ENCODE data around the gene LDLRAD2. TPM values are rescaled to one million over a fixed set of nuclear protein-coding genes. Genes with fewer than 3 reads are reported as not detected.
"Not testable (repeated sequence)": the region's sequence is repeated elsewhere in the genome, so short reads cannot be mapped to it uniquely, and the experiment has no call there.

Gene LDLRAD2
- under 1 TPM in 2 of 3 donors, not detected in 1; 0.12 to 0.29 TPM for polyA plus RNA-seq

- DNase-seq: no peak
- Mint-ChIP-seq H3K27ac (no peak within 1 kb of the TSS), H3K4me3 (peak within 1 kb of the TSS in 2 of 5 donors; percentile 26 to 40)
Measured at GRCh38 chr1:21811875-21812305, at the start of gene LDLRAD2. TSS of gene LDLRAD2 (plus strand) at chr1:21812265. CDS start at chr1:21812452, 187 bp downstream.

GRCh38 chr1:21763236-21763635 lies 48.8 kb upstream of the LDLRAD2 start:
- no peak overlapping the region for H3K4me3 Mint-ChIP-seq
- H3K4me1 Mint-ChIP-seq: peaks cover 55 to 77% of the 10 kb centered on the region in 2 donors
- no peaks in the 10 kb centered on the region for H3K36me3 Mint-ChIP-seq
- H3K9me3 Mint-ChIP-seq: no peaks in the 10 kb centered on the region
- peak overlapping the region in 2 of 6 donors; percentile 56 to 80 for H3K27ac Mint-ChIP-seq
- H3K27me3 Mint-ChIP-seq (ENCODE audit: low read depth in 3 of 3): no peaks in the 10 kb centered on the region
- no peak for DNase-seq

More at GRCh38 chr1:21811875-21812305, at the start of gene LDLRAD2:
- no peaks in the 10 kb centered on the region for H3K36me3 Mint-ChIP-seq
- H3K27me3 Mint-ChIP-seq (ENCODE audit: low read depth in 3 of 3): peaks cover 3 to 8% (median 5%) of the 10 kb centered on the region in 3 donors
- H3K4me1 Mint-ChIP-seq: peaks cover 12 to 15% of the 10 kb centered on the region in 2 donors
- H3K9me3 Mint-ChIP-seq: peaks cover 0 to 1% (median 0%) of the 10 kb centered on the region in 6 donors

GRCh38 chr1:21763694-21764419 lies 48.2 kb upstream of the LDLRAD2 start:
- H3K4me3 Mint-ChIP-seq: peak overlapping the region in 1 of 5 donors; percentile 5
- DNase-seq: no peak
- peak overlapping the region in 2 of 6 donors; percentile 8 to 34 for H3K27ac Mint-ChIP-seq
- H3K4me1 Mint-ChIP-seq: peaks cover 60 to 79% of the 10 kb centered on the region in 2 donors
- no peaks in the 10 kb centered on the region for H3K36me3 Mint-ChIP-seq
- no peaks in the 10 kb centered on the region for H3K9me3 Mint-ChIP-seq
- no peaks in the 10 kb centered on the region for H3K27me3 Mint-ChIP-seq (ENCODE audit: low read depth in 3 of 3)

- no peaks in the 10 kb centered on the region for H3K27me3 Mint-ChIP-seq (ENCODE audit: low read depth in 3 of 3)
- peaks cover 57 to 77% of the 10 kb centered on the region in 2 donors for H3K4me1 Mint-ChIP-seq
Measured at GRCh38 chr1:21764615-21765423, 47.2 kb upstream of the LDLRAD2 start.

GRCh38 chr1:21766210-21766609 lies 45.9 kb upstream of the LDLRAD2 start:
- Mint-ChIP-seq H3K4me1 (peaks cover 56 to 79% of the 10 kb centered on the region in 2 donors), H3K27me3 (ENCODE audit: low read depth in 3 of 3) (no peaks in the 10 kb centered on the region), H3K9me3 (no peaks in the 10 kb centered on the region), H3K4me3 (no peak overlapping the region), H3K27ac (peak overlapping the region in 2 of 6 donors; percentile 67 to 68), H3K36me3 (no peaks in the 10 kb centered on the region)
- no peak for DNase-seq

More at GRCh38 chr1:21764615-21765423, 47.2 kb upstream of the LDLRAD2 start:
- Mint-ChIP-seq H3K4me3 (no peak overlapping the region), H3K27ac (no peak overlapping the region), H3K9me3 (no peaks in the 10 kb centered on the region), H3K36me3 (no peaks in the 10 kb centered on the region)
- DNase-seq: no peak

GRCh38 chr1:21767106-21767505 lies 45.0 kb upstream of the LDLRAD2 start:
- not testable (repeated sequence) for DNase-seq; H3K9me3 Mint-ChIP-seq; H3K36me3 Mint-ChIP-seq; H3K27ac Mint-ChIP-seq; H3K27me3 Mint-ChIP-seq (ENCODE audit: low read depth in 3 of 3); H3K4me3 Mint-ChIP-seq
- H3K4me1 Mint-ChIP-seq: peaks cover 50 to 78% of the 10 kb centered on the region in 2 donors

GRCh38 chr1:21770201-21770600 lies 41.9 kb upstream of the LDLRAD2 start:
- peaks cover 44 to 69% of the 10 kb centered on the region in 2 donors for H3K4me1 Mint-ChIP-seq

GRCh38 chr1:21770602-21771001 lies 41.5 kb upstream of the LDLRAD2 start:
- not testable (repeated sequence) for H3K36me3 Mint-ChIP-seq

More at GRCh38 chr1:21770201-21770600, 41.9 kb upstream of the LDLRAD2 start:
- Mint-ChIP-seq H3K27me3 (ENCODE audit: low read depth in 3 of 3) (no peaks in the 10 kb centered on the region), H3K27ac (peak overlapping the region in 2 of 6 donors; percentile 9 to 26), H3K4me3 (peak overlapping the region in 1 of 5 donors; percentile 3), H3K9me3 (no peaks in the 10 kb centered on the region), H3K36me3 (no peaks in the 10 kb centered on the region)
- no peak for DNase-seq

GRCh38 chr1:21771672-21772071 lies 40.4 kb upstream of the LDLRAD2 start:
- H3K36me3 Mint-ChIP-seq; H3K9me3 Mint-ChIP-seq; H3K4me3 Mint-ChIP-seq; H3K27me3 Mint-ChIP-seq (ENCODE audit: low read depth in 3 of 3); DNase-seq: not testable (repeated sequence)
- peak overlapping the region in 1 of 6 donors; percentile 17 for H3K27ac Mint-ChIP-seq
- peaks cover 45 to 67% of the 10 kb centered on the region in 2 donors for H3K4me1 Mint-ChIP-seq

More at GRCh38 chr1:21770602-21771001, 41.5 kb upstream of the LDLRAD2 start:
- not testable (repeated sequence) for H3K9me3 Mint-ChIP-seq; H3K27me3 Mint-ChIP-seq (ENCODE audit: low read depth in 3 of 3); DNase-seq; H3K4me3 Mint-ChIP-seq
- Mint-ChIP-seq H3K4me1 (peaks cover 43 to 69% of the 10 kb centered on the region in 2 donors), H3K27ac (peak overlapping the region in 1 of 6 donors; percentile 26)

- Mint-ChIP-seq H3K36me3 (no peaks in the 10 kb centered on the region), H3K9me3 (no peaks in the 10 kb centered on the region), H3K4me1 (peaks cover 48 to 71% of the 10 kb centered on the region in 2 donors), H3K27ac (peak overlapping the region in 5 of 6 donors; percentile 53 to 77 (median 59)), H3K4me3 (peak overlapping the region in 3 of 5 donors; percentile 33 to 38 (median 35)), H3K27me3 (ENCODE audit: low read depth in 3 of 3) (peaks cover 0 to 2% (median 0%) of the 10 kb centered on the region in 3 donors)
- peak in 1 of 3 donors; percentile 7 for DNase-seq
Measured at GRCh38 chr1:21773585-21773984, 38.5 kb upstream of the LDLRAD2 start.

GRCh38 chr1:21774835-21775549 lies 37.1 kb upstream of the LDLRAD2 start:
- DNase-seq: no peak
- H3K4me3 Mint-ChIP-seq: no peak overlapping the region
- peaks cover 0 to 2% (median 0%) of the 10 kb centered on the region in 3 donors for H3K27me3 Mint-ChIP-seq (ENCODE audit: low read depth in 3 of 3)
- peak overlapping the region in 3 of 6 donors; percentile 34 to 77 (median 65) for H3K27ac Mint-ChIP-seq
- H3K36me3 Mint-ChIP-seq: no peaks in the 10 kb centered on the region
- peaks cover 46 to 67% of the 10 kb centered on the region in 2 donors for H3K4me1 Mint-ChIP-seq
- H3K9me3 Mint-ChIP-seq: no peaks in the 10 kb centered on the region

- H3K27ac Mint-ChIP-seq: peak overlapping the region in 5 of 6 donors; percentile 34 to 77 (median 65)
- H3K4me1 Mint-ChIP-seq: peaks cover 48 to 67% of the 10 kb centered on the region in 2 donors
- H3K27me3 Mint-ChIP-seq (ENCODE audit: low read depth in 3 of 3): peaks cover 0 to 2% (median 0%) of the 10 kb centered on the region in 3 donors
- H3K4me3 Mint-ChIP-seq: no peak overlapping the region
- no peaks in the 10 kb centered on the region for H3K36me3 Mint-ChIP-seq
- no peaks in the 10 kb centered on the region for H3K9me3 Mint-ChIP-seq
- no peak for DNase-seq
Measured at GRCh38 chr1:21775550-21775914, 36.5 kb upstream of the LDLRAD2 start.

- Mint-ChIP-seq H3K4me3 (peak overlapping the region in 1 of 5 donors; percentile 40), H3K27ac (peak overlapping the region in 5 of 6 donors; percentile 8 to 77 (median 52)), H3K27me3 (ENCODE audit: low read depth in 3 of 3) (peaks cover 0 to 2% (median 0%) of the 10 kb centered on the region in 3 donors), H3K4me1 (peaks cover 48 to 68% of the 10 kb centered on the region in 2 donors), H3K9me3 (no peaks in the 10 kb centered on the region), H3K36me3 (no peaks in the 10 kb centered on the region)
- no peak for DNase-seq
Measured at GRCh38 chr1:21775985-21776562, 36.0 kb upstream of the LDLRAD2 start.

Measured in immature natural killer cell (primary cell).